Endothelial cell of umbilical vein (primary cell): ENCODE measurements around the gene MTAP. TPM values are rescaled to one million over a fixed set of nuclear protein-coding genes. Genes with fewer than 3 reads are reported as not detected.

Experiments used
- BruUV-seq: library from RNA; stranded (reverse); fragments of 400-500 nt; replicated peaks from 2 replicates; lab custom pipeline; 2021; lab: Mats Ljungman, UMichigan
- CTCF ChIA-PET: fragments of 300-600, 350-600 bp; sonication (Branson Sonifier 250); formaldehyde crosslinking; loops from one replicate; lab custom pipeline; 2021; ENCODE audit warnings: antibody characterized with exemption, inconsistent platforms; lab: Charles Lee
- POLR2A ChIA-PET: fragments of 300-600, 350-600 bp; sonication (Branson Sonifier 250); formaldehyde crosslinking; loops from one replicate; lab custom pipeline; 2021; ENCODE audit warnings: antibody characterized with exemption, inconsistent platforms; lab: Charles Lee
- DNase-seq: peaks from one replicate; pipeline ENCODE4 v3.0.0-alpha.2; 2011; ENCODE audit warnings: low read depth, low spot score
- FAIRE-seq: peaks from 2 replicates; lab custom pipeline; 2011; peaks lifted over from hg19 to GRCh38; lab: Jason Lieb, UNC
- H2AFZ ChIP-seq: 2 replicates; pipeline ENCODE4 v1.6.0; 2012; ENCODE audit warnings: low read depth, low read length, control low read depth, inconsistent platforms
- H3K27ac ChIP-seq: 2 replicates; pipeline ENCODE4 v1.5.1; 2011; ENCODE audit warnings: low read depth, mild to moderate bottlenecking, control low read depth, low read length, moderate library complexity; ENCODE audit not compliant: insufficient read depth
- H3K27me3 ChIP-seq, 2 experiments: 2 replicates each; pipeline versions ENCODE4 v1.6.0 to v1.6.1; 2011; ENCODE audit warnings: low read length in 2 of 2, mixed read lengths in 1 of 2; ENCODE audit not compliant: control insufficient read depth in 2 of 2, insufficient read depth in 2 of 2
- H3K36me3 ChIP-seq, 2 experiments: 2 replicates in 1 of 2; 3 replicates in 1 of 2; pipeline ENCODE4 v1.5.1; 2011; ENCODE audit warnings: low read length in 2 of 2, mild to moderate bottlenecking in 1 of 2, moderate library complexity in 1 of 2; ENCODE audit not compliant: control insufficient read depth in 2 of 2, insufficient read depth in 2 of 2; ENCODE audit errors: extremely low read depth in 1 of 2
- H3K4me1 ChIP-seq: 3 replicates; pipeline ENCODE4 v1.5.1; 2011; ENCODE audit warnings: mild to moderate bottlenecking, low read length; ENCODE audit not compliant: control insufficient read depth, insufficient read depth; ENCODE audit errors: extremely low read depth
- H3K4me2 ChIP-seq: 2 replicates; pipeline ENCODE4 v1.6.1; 2011; ENCODE audit warnings: low read length, control low read depth, mixed read lengths; ENCODE audit not compliant: insufficient read depth
- H3K4me3 ChIP-seq, 3 experiments: fragments of 200-600 bp in 1 of 3; sonication (generic), shearing (Covaris generic) in 1 of 3; replicated peaks in 1 of 3; 2 replicates each; pipeline ENCODE4 v1.5.1; 2011 to 2016; ENCODE audit warnings: control low read depth in 3 of 3, low read length in 3 of 3, mild to moderate bottlenecking in 2 of 3, inconsistent platforms in 1 of 3, low read depth in 1 of 3, moderate library complexity in 1 of 3; ENCODE audit not compliant: insufficient read depth in 1 of 3
- H3K79me2 ChIP-seq: 2 replicates; pipeline ENCODE4 v1.6.0; 2012; ENCODE audit warnings: low read length, inconsistent platforms; ENCODE audit not compliant: control insufficient read depth, insufficient read depth
- H3K9ac ChIP-seq: replicated peaks from 2 replicates; pipeline ENCODE3; 2011; ENCODE audit warnings: low read length, control low read depth; ENCODE audit not compliant: insufficient read depth; ENCODE audit errors: extremely low read depth
- H3K9me1 ChIP-seq: replicated peaks from 3 replicates; pipeline ENCODE4 v1.6.0; 2011; ENCODE audit warnings: mild to moderate bottlenecking, low read length; ENCODE audit not compliant: control insufficient read depth, insufficient read depth; ENCODE audit errors: extremely low read depth
- H3K9me3 ChIP-seq: replicated peaks from 2 replicates; pipeline ENCODE4 v1.5.1; 2012; ENCODE audit warnings: low read length, inconsistent platforms; ENCODE audit not compliant: control insufficient read depth, insufficient read depth
- H4K20me1 ChIP-seq: replicated peaks from 2 replicates; pipeline ENCODE3; 2011; ENCODE audit warnings: mild to moderate bottlenecking, low read length; ENCODE audit not compliant: control insufficient read depth, insufficient read depth; ENCODE audit errors: extremely low read depth
- EZH2 ChIP-seq: IDR thresholded peaks from 2 replicates; pipeline ENCODE4 v1.6.1; 2012; ENCODE audit warnings: borderline replicate concordance, low read depth, mild to moderate bottlenecking, moderate library complexity, low read length, inconsistent platforms; ENCODE audit not compliant: severe bottlenecking
- FOS ChIP-seq: IDR thresholded peaks from 2 replicates; pipeline ENCODE4 v1.6.1; 2011; ENCODE audit warnings: mild to moderate bottlenecking, low read length, moderate library complexity, borderline replicate concordance; ENCODE audit not compliant: insufficient read depth
- GATA2 ChIP-seq: IDR thresholded peaks from 2 replicates; pipeline ENCODE4 v1.7.0; 2011; ENCODE audit warnings: low read depth, mild to moderate bottlenecking, moderate library complexity, mixed read lengths, low read length; ENCODE audit not compliant: insufficient read length, insufficient read depth
- JUN ChIP-seq: IDR thresholded peaks from 2 replicates; pipeline ENCODE4 v1.6.1; 2011; ENCODE audit warnings: borderline replicate concordance, low read depth; ENCODE audit not compliant: insufficient read length, insufficient read depth
- MYC ChIP-seq: IDR thresholded peaks from one replicate; pipeline ENCODE4 v1.6.1; 2011; ENCODE audit warnings: mild to moderate bottlenecking, low read depth, low read length
- POLR2A ChIP-seq: IDR thresholded peaks from 2 replicates; pipeline ENCODE4 v1.6.1; 2012; ENCODE audit warnings: low read depth, mild to moderate bottlenecking, control low read depth, low read length
- POLR2AphosphoS5 ChIP-seq: IDR thresholded peaks from 2 replicates; pipeline ENCODE4 v1.6.1; 2012; ENCODE audit warnings: low read depth, mild to moderate bottlenecking, control low read depth, low read length, moderate library complexity; ENCODE audit not compliant: insufficient read depth
- dilution Hi-C: fragments of 300-500 bp; cut with MboI; formaldehyde crosslinking; loops from one replicate; pipeline ENCODE4 v1.15.0; 2019; ENCODE audit warnings: low sequenced_read_pairs; ENCODE audit not compliant: extremely low pct_ligation_motif_present
- intact Hi-C: fragments of 100-400 bp; cut with micrococcal nuclease; formaldehyde crosslinking; loops from one replicate; pipeline ENCODE4 v1.10.0; 2022
- polyA plus RNA-seq, 4 experiments: library from polyadenylated mRNA; depleted of rRNA in 3 of 4; stranded (reverse) in 3 of 4; unstranded in 1 of 4; fragments of >200 nt; gene quantifications; 2 replicates each; pipeline versions ENCODE4 v1.2.1 to v1.2.3, GENCODE V29; 2011 to 2012; ENCODE audit warnings: missing spikeins in 1 of 4
- total RNA-seq: library from RNA; stranded (reverse); gene quantifications from 2 replicates; pipeline ENCODE4 v1.2.3, GENCODE V29; 2021
- TF ChIP-seq, protein P1 (sequence below), 2 donors: IDR thresholded peaks; 1 replicate in 1 of 2; 2 replicates in 1 of 2; pipeline ENCODE4 v1.5.1; 2011; ENCODE audit warnings: low read length in 2 of 2, mild to moderate bottlenecking in 2 of 2, moderate library complexity in 2 of 2, control low read depth in 1 of 2, inconsistent platforms in 1 of 2, low read depth in 1 of 2; ENCODE audit not compliant: insufficient read depth in 1 of 2; ENCODE audit errors: extremely low read depth in 1 of 2
- TF ChIP-seq, protein P2 (sequence below): IDR thresholded peaks from 2 replicates; pipeline ENCODE4 v1.6.1; 2011; ENCODE audit not compliant: insufficient read depth, insufficient read length

MTAP gene
- total and polyA plus RNA-seq, 2 donors (not counting 3 experiments of a cell fraction or from before 2014, with no cell fraction given): 11.3 to 55.1 TPM

DNA sequence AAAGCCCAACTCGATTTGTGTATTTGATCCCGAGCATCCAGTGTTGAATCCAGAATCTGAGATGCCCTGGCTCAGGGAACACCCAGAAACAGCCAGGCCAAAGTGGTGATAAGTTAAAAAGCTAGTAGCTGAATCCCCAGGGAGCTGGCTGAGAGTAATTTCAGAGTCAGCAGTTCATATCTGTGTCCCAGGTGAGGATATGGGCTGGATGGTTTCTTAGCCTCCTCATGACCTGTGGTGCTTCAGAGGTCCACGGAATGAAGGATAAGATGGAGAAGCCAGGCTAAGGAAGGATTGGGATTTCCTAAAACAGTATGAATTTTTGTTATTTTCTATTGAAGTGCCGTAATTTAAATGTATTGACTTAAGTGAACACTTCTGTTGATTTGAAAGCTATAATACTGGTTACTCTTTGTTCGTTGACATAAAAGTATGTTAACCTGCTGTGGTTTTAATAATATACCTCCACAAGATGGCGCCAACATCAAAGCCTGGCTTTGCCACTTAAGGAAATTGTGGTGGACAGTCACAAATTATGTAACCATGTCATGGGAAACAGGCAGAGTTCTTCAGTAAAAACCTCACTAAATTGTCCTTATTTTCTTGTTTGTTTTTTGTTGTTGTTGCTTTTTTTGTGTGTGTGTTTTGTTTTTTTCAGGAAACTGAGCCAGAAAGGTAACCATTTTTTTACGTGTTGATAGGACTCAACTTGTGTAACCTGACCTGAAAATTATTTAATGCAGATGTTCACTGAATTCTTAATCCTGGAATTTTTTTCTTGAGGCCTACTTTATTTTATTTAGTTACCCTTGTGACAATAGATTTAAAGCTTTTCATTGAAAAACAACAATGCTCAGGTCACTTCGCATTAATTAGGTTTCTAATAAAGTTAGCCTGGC, 11.4 kb downstream of the MTAP start:
- Histone ChIP-seq H3K9ac (no peak overlapping the region), H3K9me3 (no peaks in the 10 kb centered on the region), H3K4me1 (peaks cover 20% of the 10 kb centered on the region), H3K4me3 (no peak overlapping the region), H3K27ac (no peak overlapping the region), H3K4me2 (no peak overlapping the region), H4K20me1 (no peaks in the 10 kb centered on the region), H3K79me2 (peaks cover 26% of the 10 kb centered on the region), H3K9me1 (no peaks in the 10 kb centered on the region), H3K27me3 (no peaks in the 10 kb centered on the region), H3K36me3 (peaks cover 8 to 10% of the 10 kb centered on the region in 2 experiments), H2AFZ (no peak overlapping the region)
- no TSS peak for BruUV-seq
- ChIA-PET POLR2A (no interaction called here), CTCF (interaction anchor here (0.6 to 4.5 kb wide), 55 partner anchors 11 to 650 kb away, joined by 3 to 166 read pairs (median 5); partner anchors contain the start of genes CDKN2A, CDKN2B, CDKN2B-AS1 and MTAP)
- intact Hi-C loops (loop anchor here (1.0 to 5.0 kb wide), 12 partner anchors 151 to 638 kb away; partner anchors contain the start of gene CDKN2B), dilution Hi-C loops (no loop called here)
- DNase-seq (peak; percentile 85), FAIRE-seq (peak; percentile 90)
- no peak for TF ChIP-seq JUN
- TF ChIP-seq, protein P1, sequence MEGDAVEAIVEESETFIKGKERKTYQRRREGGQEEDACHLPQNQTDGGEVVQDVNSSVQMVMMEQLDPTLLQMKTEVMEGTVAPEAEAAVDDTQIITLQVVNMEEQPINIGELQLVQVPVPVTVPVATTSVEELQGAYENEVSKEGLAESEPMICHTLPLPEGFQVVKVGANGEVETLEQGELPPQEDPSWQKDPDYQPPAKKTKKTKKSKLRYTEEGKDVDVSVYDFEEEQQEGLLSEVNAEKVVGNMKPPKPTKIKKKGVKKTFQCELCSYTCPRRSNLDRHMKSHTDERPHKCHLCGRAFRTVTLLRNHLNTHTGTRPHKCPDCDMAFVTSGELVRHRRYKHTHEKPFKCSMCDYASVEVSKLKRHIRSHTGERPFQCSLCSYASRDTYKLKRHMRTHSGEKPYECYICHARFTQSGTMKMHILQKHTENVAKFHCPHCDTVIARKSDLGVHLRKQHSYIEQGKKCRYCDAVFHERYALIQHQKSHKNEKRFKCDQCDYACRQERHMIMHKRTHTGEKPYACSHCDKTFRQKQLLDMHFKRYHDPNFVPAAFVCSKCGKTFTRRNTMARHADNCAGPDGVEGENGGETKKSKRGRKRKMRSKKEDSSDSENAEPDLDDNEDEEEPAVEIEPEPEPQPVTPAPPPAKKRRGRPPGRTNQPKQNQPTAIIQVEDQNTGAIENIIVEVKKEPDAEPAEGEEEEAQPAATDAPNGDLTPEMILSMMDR (IDR thresholded peaks at IDR 0.05; ENCODE audit: extremely low read depth in 1 of 2, insufficient read depth in 1 of 2, low read depth in 1 of 2, low read length in 2 of 2): peak; percentile 44 to 50

DNA sequence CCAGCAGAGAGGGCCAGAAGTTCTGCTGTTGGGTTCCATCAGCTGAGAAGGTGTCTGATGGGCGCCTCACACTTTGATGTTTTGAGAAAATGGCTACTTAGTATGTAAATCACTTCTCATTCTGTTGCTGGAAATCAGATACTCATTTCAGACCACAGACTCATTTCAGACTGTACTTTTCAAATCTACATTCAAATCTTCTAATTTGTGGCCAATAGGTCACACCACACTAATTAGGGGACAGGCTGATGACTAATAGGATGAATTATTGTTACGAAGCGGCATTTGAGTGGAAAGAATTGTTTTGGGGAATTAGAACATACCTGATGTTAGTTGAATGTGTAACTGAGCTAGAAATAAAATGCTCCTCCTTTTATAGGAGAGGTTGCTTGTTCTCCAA, 13.2 kb downstream of the MTAP start:
- intact Hi-C loops (no loop called here), dilution Hi-C loops (no loop called here)
- H3K9me3 ChIP-seq: no peaks in the 10 kb centered on the region
- no peak overlapping the region for H3K4me2 ChIP-seq
- no peaks in the 10 kb centered on the region for H3K27me3 ChIP-seq
- CTCF ChIA-PET: interaction anchor here (0.7 to 3.4 kb wide), 5 partner anchors 179 to 637 kb away, joined by 3 to 22 read pairs (median 4); partner anchors contain the start of genes CDKN2A, CDKN2B and CDKN2B-AS1
- H3K79me2 ChIP-seq: peaks cover 32% of the 10 kb centered on the region
- no peak for TF ChIP-seq JUN
- TF ChIP-seq FOS: no peak
- TF ChIP-seq EZH2: no peak
- no peak for TF ChIP-seq POLR2AphosphoS5
- no peak for TF ChIP-seq GATA2
- no peak for TF ChIP-seq POLR2A
- TF ChIP-seq, protein P1 (IDR thresholded peaks at IDR 0.05; ENCODE audit: extremely low read depth in 1 of 2, insufficient read depth in 1 of 2, low read depth in 1 of 2, low read length in 2 of 2): no peak
- TF ChIP-seq, protein P2, sequence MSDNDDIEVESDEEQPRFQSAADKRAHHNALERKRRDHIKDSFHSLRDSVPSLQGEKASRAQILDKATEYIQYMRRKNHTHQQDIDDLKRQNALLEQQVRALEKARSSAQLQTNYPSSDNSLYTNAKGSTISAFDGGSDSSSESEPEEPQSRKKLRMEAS: no peak
- no peak for TF ChIP-seq MYC
- H3K9ac ChIP-seq: no peak overlapping the region
- no peak for FAIRE-seq
- no peaks in the 10 kb centered on the region for H4K20me1 ChIP-seq
- no peak overlapping the region for H2AFZ ChIP-seq
- H3K36me3 ChIP-seq: peaks cover 7 to 11% of the 10 kb centered on the region in 2 experiments
- H3K4me1 ChIP-seq: peaks cover 20% of the 10 kb centered on the region
- no peak for DNase-seq
- BruUV-seq: no TSS peak
- H3K9me1 ChIP-seq: no peaks in the 10 kb centered on the region
- H3K4me3 ChIP-seq: no peak overlapping the region
- POLR2A ChIA-PET: interaction anchor here (1.0 kb wide), 1 partner anchor 193 kb away, joined by 3 read pairs; the partner anchor contains the start of gene CDKN2B
- no peak overlapping the region for H3K27ac ChIP-seq
